Activated T-cell treated with anti-CD3 and anti-CD28 coated beads, Interleukin-2, amount 50 U/mL, for 72 hours (primary cell): Measurements from ENCODE around the gene CDK6. TPM values are rescaled to one million over a fixed set of nuclear protein-coding genes. Genes with fewer than 3 reads are reported as not detected.

Experiments used
- ATAC-seq, 2 donors: fragments of 150-1000 bp; cut with Tn5 transposase; replicated peaks in 1 of 2; 2 replicates each; pipeline ENCODE4 v1.10.0; 2021; ENCODE audit warnings: moderate library complexity in 2 of 2, mild to moderate bottlenecking in 1 of 2
- DNase-seq, 2 donors: peaks; one replicate each; pipeline ENCODE4 v3.0.0; 2021 to 2022; ENCODE audit warnings: mixed read lengths in 1 of 2
- H3K27ac Mint-ChIP-seq: one replicate; pipeline ENCODE4 v1.8.0; 2022; ENCODE audit warnings: mild to moderate bottlenecking, moderate library complexity, mixed read lengths
- H3K27me3 Mint-ChIP-seq: one replicate; pipeline ENCODE4 v1.8.0; 2022; ENCODE audit warnings: low read depth, mixed read lengths
- H3K36me3 Mint-ChIP-seq, 2 donors: one replicate each; pipeline ENCODE4 v1.8.0; 2022; ENCODE audit warnings: mixed read lengths in 2 of 2, mild to moderate bottlenecking in 1 of 2; ENCODE audit not compliant: insufficient read depth in 2 of 2
- H3K4me1 Mint-ChIP-seq: one replicate; pipeline ENCODE4 v1.8.0; 2022; ENCODE audit warnings: low read depth, mixed read lengths
- H3K4me3 Mint-ChIP-seq, 2 donors: one replicate each; pipeline ENCODE4 v1.8.0; 2022; ENCODE audit warnings: mild to moderate bottlenecking in 2 of 2, mixed read lengths in 2 of 2, moderate library complexity in 2 of 2
- H3K9me3 Mint-ChIP-seq, 2 donors: one replicate each; pipeline ENCODE4 v1.8.0; 2022; ENCODE audit warnings: mixed read lengths in 2 of 2
- total RNA-seq, 2 donors: library from RNA; stranded (reverse); gene quantifications; one replicate each; pipeline ENCODE4 v1.2.3, GENCODE V29; 2022

The CDK6 gene
- total RNA-seq, 2 donors from 2014 or later: 213 to 256 TPM

- H3K36me3 Mint-ChIP-seq: peaks cover 16 to 36% of the 10 kb centered on the region in 2 donors
- H3K4me3 Mint-ChIP-seq: peak overlapping the region; percentile 12 to 70
- ATAC-seq (peak; percentile 8 to 21), DNase-seq (no peak)
- H3K27ac Mint-ChIP-seq: peak overlapping the region; percentile 96
- H3K27me3 Mint-ChIP-seq: no peaks in the 10 kb centered on the region
- H3K9me3 Mint-ChIP-seq: no peaks in the 10 kb centered on the region
- peaks cover 63% of the 10 kb centered on the region for H3K4me1 Mint-ChIP-seq
These were observed 127.2 kb downstream of the CDK6 start for GRCh38 chr7:92709150-92709549.

GRCh38 chr7:92708111-92709042 is 128.0 kb downstream of the CDK6 start:
- Mint-ChIP-seq H3K27ac (peak overlapping the region; percentile 93), H3K9me3 (no peaks in the 10 kb centered on the region), H3K27me3 (no peaks in the 10 kb centered on the region), H3K36me3 (peaks cover 13 to 30% of the 10 kb centered on the region in 2 donors), H3K4me3 (peak overlapping the region; percentile 44 to 79), H3K4me1 (peaks cover 59% of the 10 kb centered on the region)
- ATAC-seq (peak; percentile 88 to 89), DNase-seq (no peak)

DNA sequence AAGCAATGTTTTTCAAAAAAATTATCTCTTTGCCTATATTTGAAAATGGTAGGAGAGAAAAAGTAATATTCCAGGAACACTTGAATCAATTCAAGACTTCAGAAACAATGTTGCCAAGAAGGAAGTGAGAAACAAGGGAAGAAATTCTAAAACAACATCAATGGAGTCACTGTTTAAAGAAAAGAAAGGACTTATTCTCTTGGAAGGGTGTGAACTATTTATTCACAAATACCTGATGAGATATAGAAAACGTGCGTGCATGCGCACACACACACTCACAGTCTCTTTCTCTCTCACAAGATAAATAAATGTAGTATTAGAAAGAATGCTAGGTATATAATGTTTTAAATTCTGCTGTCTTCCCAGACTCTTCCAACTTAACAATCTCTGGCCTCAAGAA is 128.9 kb downstream of the CDK6 start:
- ATAC-seq (no peak), DNase-seq (no peak)
- H3K4me3 Mint-ChIP-seq: peak overlapping the region; percentile 44 to 82
- peaks cover 65% of the 10 kb centered on the region for H3K4me1 Mint-ChIP-seq
- H3K36me3 Mint-ChIP-seq: peaks cover 13 to 31% of the 10 kb centered on the region in 2 donors
- H3K27me3 Mint-ChIP-seq: no peaks in the 10 kb centered on the region
- H3K9me3 Mint-ChIP-seq: no peaks in the 10 kb centered on the region
- H3K27ac Mint-ChIP-seq: peak overlapping the region; percentile 93

DNA sequence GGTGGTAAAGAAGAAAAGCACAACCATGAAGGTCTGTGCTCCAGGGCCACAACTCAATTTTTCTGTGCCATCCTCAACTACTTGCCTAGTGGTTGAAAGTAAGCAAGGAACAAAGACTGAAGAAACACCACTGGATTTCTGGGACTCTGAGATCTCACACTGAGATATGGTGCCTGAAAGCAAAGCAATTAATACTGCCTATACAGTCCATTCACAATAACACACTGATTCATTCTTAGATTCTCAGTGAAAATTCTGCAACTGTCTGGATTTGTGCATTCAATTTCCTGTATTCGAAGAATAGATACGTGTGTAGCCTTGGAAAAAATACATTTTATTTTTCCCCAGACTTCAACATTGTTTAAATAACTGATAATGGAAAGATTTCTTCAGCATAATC is 129.8 kb downstream of the CDK6 start:
- Mint-ChIP-seq H3K27ac (peak overlapping the region; percentile 86), H3K36me3 (peaks cover 13 to 30% of the 10 kb centered on the region in 2 donors), H3K9me3 (no peaks in the 10 kb centered on the region), H3K4me3 (peak overlapping the region in 1 of 2 donors; percentile 41), H3K4me1 (peaks cover 69% of the 10 kb centered on the region), H3K27me3 (no peaks in the 10 kb centered on the region)
- DNase-seq (no peak), ATAC-seq (peak in 1 of 2 donors; percentile 29)

DNA sequence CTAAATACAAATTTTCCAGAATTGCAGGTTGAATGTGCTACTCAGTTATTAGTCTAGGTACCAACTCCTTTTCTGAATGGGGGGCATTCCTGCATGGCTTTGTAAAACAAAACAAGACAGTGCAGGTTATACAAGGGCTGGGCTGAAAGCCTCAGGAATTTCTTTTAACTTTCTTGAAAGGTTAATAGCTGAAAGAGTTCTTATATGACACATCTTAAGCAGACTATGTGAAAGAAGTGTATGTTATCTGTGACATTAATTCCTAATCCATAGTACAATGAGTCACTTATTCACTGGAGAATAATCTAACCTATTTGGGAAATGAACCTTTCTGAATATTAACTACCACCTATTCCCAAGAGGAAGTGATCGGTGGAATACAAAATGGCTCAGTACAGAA is 130.5 kb downstream of the CDK6 start:
- Mint-ChIP-seq H3K27me3 (no peaks in the 10 kb centered on the region), H3K4me1 (peaks cover 71% of the 10 kb centered on the region), H3K4me3 (no peak overlapping the region), H3K27ac (peak overlapping the region; percentile 86), H3K9me3 (no peaks in the 10 kb centered on the region), H3K36me3 (peaks cover 13 to 36% of the 10 kb centered on the region in 2 donors)
- no peak for DNase-seq
- no peak for ATAC-seq

GRCh38 chr7:92704858-92705257 is 131.5 kb downstream of the CDK6 start:
- Mint-ChIP-seq H3K9me3 (no peaks in the 10 kb centered on the region), H3K27me3 (no peaks in the 10 kb centered on the region), H3K4me3 (no peak overlapping the region), H3K4me1 (peaks cover 71% of the 10 kb centered on the region), H3K27ac (peak overlapping the region; percentile 37), H3K36me3 (peaks cover 10 to 38% of the 10 kb centered on the region in 2 donors)
- DNase-seq: no peak
- ATAC-seq: no peak

GRCh38 chr7:92702535-92702934 is 133.8 kb downstream of the CDK6 start:
- no peak for DNase-seq
- no peak for ATAC-seq
- Mint-ChIP-seq H3K27ac (peak overlapping the region; percentile 17), H3K36me3 (peaks cover 7 to 37% of the 10 kb centered on the region in 2 donors), H3K4me3 (no peak overlapping the region), H3K9me3 (no peaks in the 10 kb centered on the region), H3K27me3 (no peaks in the 10 kb centered on the region), H3K4me1 (peaks cover 52% of the 10 kb centered on the region)

GRCh38 chr7:92699966-92700514 is 136.3 kb downstream of the CDK6 start:
- H3K27ac Mint-ChIP-seq: peak overlapping the region; percentile 47
- no peak for DNase-seq
- H3K36me3 Mint-ChIP-seq: peaks cover 0 to 28% of the 10 kb centered on the region in 2 donors

DNA sequence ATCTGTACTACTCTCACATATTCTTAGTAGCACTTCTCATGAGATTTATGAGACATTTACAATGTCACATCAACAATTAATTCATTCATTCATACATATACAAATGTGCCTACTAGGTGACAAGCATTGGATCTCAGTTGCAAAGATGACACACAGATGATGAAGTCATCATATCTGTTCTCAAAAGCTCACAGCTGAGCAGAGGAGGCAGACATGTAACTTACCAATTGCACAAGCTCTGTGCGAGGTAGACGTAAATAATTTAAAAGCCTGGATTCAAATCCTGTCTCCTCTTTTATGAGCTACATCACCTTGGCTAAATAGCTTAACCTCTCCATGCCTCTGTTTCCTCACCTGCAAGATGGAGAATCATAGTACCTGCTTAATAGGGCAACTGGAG is 136.8 kb downstream of the CDK6 start:
- peak in 1 of 2 donors; percentile 50 for ATAC-seq
- peaks cover 46% of the 10 kb centered on the region for H3K4me1 Mint-ChIP-seq
- peak overlapping the region; percentile 47 for H3K27ac Mint-ChIP-seq
- H3K36me3 Mint-ChIP-seq: peaks cover 0 to 30% of the 10 kb centered on the region in 2 donors
- no peaks in the 10 kb centered on the region for H3K27me3 Mint-ChIP-seq
- H3K9me3 Mint-ChIP-seq: no peaks in the 10 kb centered on the region
- no peak for DNase-seq
- no peak overlapping the region for H3K4me3 Mint-ChIP-seq

More at GRCh38 chr7:92699966-92700514, 136.3 kb downstream of the CDK6 start:
- Mint-ChIP-seq H3K4me1 (peaks cover 43% of the 10 kb centered on the region), H3K9me3 (no peaks in the 10 kb centered on the region), H3K27me3 (no peaks in the 10 kb centered on the region), H3K4me3 (no peak overlapping the region)
- peak in 1 of 2 donors; percentile 26 for ATAC-seq

DNA sequence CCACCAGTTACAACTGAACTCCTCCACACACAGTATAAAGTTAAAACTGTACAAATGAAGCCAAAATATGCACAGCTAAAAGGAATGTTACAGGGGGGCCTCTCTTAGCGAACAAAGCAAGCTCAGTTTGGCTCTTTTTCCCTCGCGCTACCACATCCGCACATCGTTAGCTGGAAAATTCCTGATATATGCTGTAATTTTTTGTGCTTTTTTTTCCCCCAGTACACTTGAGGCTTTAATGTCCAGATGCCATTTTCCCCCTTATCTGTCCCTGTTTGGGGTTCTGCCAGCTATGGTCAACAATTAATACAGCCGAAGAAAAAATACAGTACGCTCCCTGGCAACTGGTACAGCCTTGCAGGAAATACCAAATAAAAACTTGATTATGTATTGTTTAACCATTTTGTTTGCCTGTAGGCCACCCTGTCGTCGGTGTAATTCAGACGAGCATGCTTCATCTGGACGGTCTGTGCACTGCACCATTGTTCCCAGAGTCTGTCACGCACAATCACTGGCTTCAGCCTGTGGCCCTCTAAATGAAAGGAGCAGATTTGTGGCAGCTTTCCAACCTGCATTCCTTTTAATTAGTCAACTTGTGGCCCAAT is 138.0 kb downstream of the CDK6 start:
- no peak overlapping the region for H3K27ac Mint-ChIP-seq
- peaks cover 4 to 32% of the 10 kb centered on the region in 2 donors for H3K36me3 Mint-ChIP-seq
- DNase-seq: no peak
- no peaks in the 10 kb centered on the region for H3K27me3 Mint-ChIP-seq
- H3K9me3 Mint-ChIP-seq: peaks cover 4% of the 10 kb centered on the region in 2 donors
- H3K4me3 Mint-ChIP-seq: no peak overlapping the region
- no peak for ATAC-seq
- H3K4me1 Mint-ChIP-seq: peaks cover 46% of the 10 kb centered on the region

GRCh38 chr7:92697414-92697813 is 139.0 kb downstream of the CDK6 start:
- ATAC-seq (no peak), DNase-seq (no peak)
- Mint-ChIP-seq H3K27me3 (no peaks in the 10 kb centered on the region), H3K9me3 (peaks cover 4% of the 10 kb centered on the region in 2 donors), H3K4me1 (peaks cover 47% of the 10 kb centered on the region), H3K36me3 (peaks cover 4 to 38% of the 10 kb centered on the region in 2 donors), H3K4me3 (no peak overlapping the region), H3K27ac (no peak overlapping the region)

- ATAC-seq (no peak), DNase-seq (no peak)
- no peak overlapping the region for H3K27ac Mint-ChIP-seq
- H3K36me3 Mint-ChIP-seq: peaks cover 4 to 38% of the 10 kb centered on the region in 2 donors
- no peak overlapping the region for H3K4me3 Mint-ChIP-seq
- H3K27me3 Mint-ChIP-seq: no peaks in the 10 kb centered on the region
- peaks cover 4% of the 10 kb centered on the region in 2 donors for H3K9me3 Mint-ChIP-seq
- H3K4me1 Mint-ChIP-seq: peaks cover 50% of the 10 kb centered on the region
These were observed 139.4 kb downstream of the CDK6 start for GRCh38 chr7:92697012-92697411.

- peak overlapping the region; percentile 39 for H3K27ac Mint-ChIP-seq
- H3K4me1 Mint-ChIP-seq: peaks cover 52% of the 10 kb centered on the region
- peaks cover 4 to 36% of the 10 kb centered on the region in 2 donors for H3K36me3 Mint-ChIP-seq
- DNase-seq (no peak), ATAC-seq (no peak)
- H3K9me3 Mint-ChIP-seq: peaks cover 4% of the 10 kb centered on the region in 2 donors
- H3K27me3 Mint-ChIP-seq: no peaks in the 10 kb centered on the region
- no peak overlapping the region for H3K4me3 Mint-ChIP-seq
These were observed 139.8 kb downstream of the CDK6 start for GRCh38 chr7:92696584-92696983.
